Measurements from ENCODE around the gene IGSF5.

GRCh38 chr21:39849014-39849655, 104.2 kb downstream of the IGSF5 start:
- TF ChIP-seq CTCF (conservative IDR thresholded peaks at IDR 0.05; ENCODE audit: low read depth, low read length) = no peak
- TF ChIP-seq EZH2 (IDR thresholded peaks at IDR 0.05; ENCODE audit: borderline replicate concordance, low read depth, low read length, poor library complexity, severe bottlenecking) = no peak
